H9 (cell line): ENCODE results near the gene GATD1. TPM values are rescaled to one million over a fixed set of nuclear protein-coding genes. Genes with fewer than 3 reads are reported as not detected.
A peak's percentile ranks its signal among the peaks of the same experiment; 100 is the strongest.

ENCODE experiments used
- DNase-seq: peaks from one replicate; pipeline ENCODE4 v3.0.0-alpha.2; 2017
- H2AFZ ChIP-seq: one replicate; pipeline ENCODE4 v1.6.1; 2013; ENCODE audit warnings: mild to moderate bottlenecking, low read length, control low read depth, moderate library complexity
- H2AK5ac ChIP-seq: 2 replicates; pipeline ENCODE4 v1.6.1; 2013; ENCODE audit warnings: low read length, control low read depth, mixed read lengths; ENCODE audit not compliant: insufficient read length
- H2BK120ac ChIP-seq: one replicate; pipeline ENCODE4 v1.6.1; 2013; ENCODE audit warnings: low read depth, mild to moderate bottlenecking, low read length, control low read depth, inconsistent platforms; ENCODE audit not compliant: poor library complexity, severe bottlenecking
- H2BK12ac ChIP-seq: 2 replicates; pipeline ENCODE4 v1.6.1; 2013; ENCODE audit warnings: low read length, control low read depth, mixed read lengths, low read depth; ENCODE audit not compliant: insufficient read length
- H2BK15ac ChIP-seq: 2 replicates; pipeline ENCODE4 v1.6.1; 2013; ENCODE audit warnings: low read depth, low read length, control low read depth
- H2BK20ac ChIP-seq: one replicate; pipeline ENCODE4 v1.6.1; 2013; ENCODE audit warnings: low read depth, mild to moderate bottlenecking, low read length, control low read depth, inconsistent platforms; ENCODE audit not compliant: poor library complexity, severe bottlenecking
- H2BK5ac ChIP-seq: 2 replicates; pipeline ENCODE4 v1.6.1; 2013; ENCODE audit warnings: low read length, control low read depth, mixed read lengths; ENCODE audit not compliant: insufficient read length
- H3K14ac ChIP-seq: 2 replicates; pipeline ENCODE4 v1.6.1; 2013; ENCODE audit warnings: low read length, control low read depth; ENCODE audit not compliant: insufficient read depth
- H3K18ac ChIP-seq: 2 replicates; pipeline ENCODE4 v1.6.1; 2013; ENCODE audit warnings: low read depth, mild to moderate bottlenecking, mixed read lengths, low read length, control low read depth; ENCODE audit not compliant: insufficient read length
- H3K23ac ChIP-seq: 2 replicates; pipeline ENCODE4 v1.6.1; 2013; ENCODE audit warnings: low read length, control low read depth, mixed read lengths, low read depth; ENCODE audit not compliant: insufficient read length
- H3K23me2 ChIP-seq: 2 replicates; pipeline ENCODE4 v1.6.1; 2013; ENCODE audit warnings: low read depth, mild to moderate bottlenecking, mixed read lengths, low read length, control low read depth; ENCODE audit not compliant: insufficient read length, poor library complexity, severe bottlenecking
- H3K27ac ChIP-seq: 2 replicates; pipeline ENCODE4 v1.5.1; 2013; ENCODE audit warnings: low read length, control low read depth, mixed read lengths, low read depth; ENCODE audit not compliant: insufficient read length
- H3K27me3 ChIP-seq: 2 replicates; pipeline ENCODE4 v1.6.1; 2013; ENCODE audit warnings: low read length, control low read depth, inconsistent platforms; ENCODE audit not compliant: insufficient read depth
- H3K4ac ChIP-seq: 2 replicates; pipeline ENCODE4 v1.6.1; 2013; ENCODE audit warnings: low read depth, mild to moderate bottlenecking, control low read depth, inconsistent platforms, low read length, moderate library complexity
- H3K4me1 ChIP-seq: 2 replicates; pipeline ENCODE4 v1.6.1; 2013; ENCODE audit warnings: low read length, control low read depth, inconsistent platforms; ENCODE audit not compliant: insufficient read depth
- H3K4me2 ChIP-seq: 2 replicates; pipeline ENCODE4 v1.6.1; 2013; ENCODE audit warnings: low read length, control low read depth, mixed read lengths; ENCODE audit not compliant: insufficient read length, insufficient read depth
- H3K56ac ChIP-seq: 2 replicates; pipeline ENCODE4 v1.6.1; 2013; ENCODE audit warnings: low read depth, mild to moderate bottlenecking, mixed read lengths, low read length, control low read depth; ENCODE audit not compliant: insufficient read length
- H3K79me1 ChIP-seq: 2 replicates; pipeline ENCODE4 v1.6.1; 2013; ENCODE audit warnings: low read depth, mild to moderate bottlenecking, moderate library complexity, low read length, control low read depth, inconsistent platforms; ENCODE audit not compliant: insufficient read depth, poor library complexity, severe bottlenecking
- H3K79me2 ChIP-seq: 2 replicates; pipeline ENCODE4 v1.6.1; 2013; ENCODE audit warnings: low read length, control low read depth, inconsistent platforms; ENCODE audit not compliant: insufficient read depth
- H3K9ac ChIP-seq: 2 replicates; pipeline ENCODE4 v1.6.1; 2013; ENCODE audit warnings: low read length, control low read depth, mixed read lengths; ENCODE audit not compliant: insufficient read length; ENCODE audit errors: extremely low read depth
- H3K9me3 ChIP-seq: one replicate; pipeline ENCODE4 v1.6.1; 2013; ENCODE audit warnings: low read depth, low read length, inconsistent platforms; ENCODE audit not compliant: control insufficient read depth
- H3T11ph ChIP-seq: one replicate; pipeline ENCODE4 v1.6.1; 2013; ENCODE audit warnings: mild to moderate bottlenecking, low read length, control low read depth, inconsistent platforms
- H4K20me1 ChIP-seq: one replicate; pipeline ENCODE4 v1.6.1; 2013; ENCODE audit not compliant: control insufficient read depth, insufficient read length, insufficient read depth
- H4K5ac ChIP-seq: 2 replicates; pipeline ENCODE4 v1.6.1; 2013; ENCODE audit warnings: low read depth, mild to moderate bottlenecking, mixed read lengths, low read length, control low read depth; ENCODE audit not compliant: insufficient read length
- H4K8ac ChIP-seq: replicated peaks from 2 replicates; pipeline ENCODE4 v1.6.1; 2013; ENCODE audit warnings: low read length, control low read depth, mixed read lengths, low read depth; ENCODE audit not compliant: insufficient read length
- H4K91ac ChIP-seq: 2 replicates; pipeline ENCODE4 v1.6.1; 2013; ENCODE audit warnings: low read depth, mild to moderate bottlenecking, moderate library complexity, mixed read lengths, low read length, control low read depth; ENCODE audit not compliant: insufficient read length
- H3K27ac Mint-ChIP-seq, 3 experiments: 2 replicates in 2 of 3; 3 replicates in 1 of 3; pipeline ENCODE4 v1.8.0; 2020 to 2021; ENCODE audit warnings: mixed read lengths in 3 of 3, mild to moderate bottlenecking in 1 of 3, moderate library complexity in 1 of 3
- H3K27me3 Mint-ChIP-seq: 2 replicates; pipeline ENCODE4 v1.8.0; 2021; ENCODE audit warnings: low read depth, mild to moderate bottlenecking, moderate library complexity, mixed read lengths
- H3K36me3 Mint-ChIP-seq, 3 experiments: 2 replicates in 2 of 3; 3 replicates in 1 of 3; pipeline ENCODE4 v1.8.0; 2020 to 2021; ENCODE audit warnings: low read depth in 3 of 3, mixed read lengths in 3 of 3; ENCODE audit not compliant: insufficient read depth in 1 of 3
- H3K4me1 Mint-ChIP-seq, 2 experiments: 2 replicates each; pipeline ENCODE4 v1.8.0; 2020; ENCODE audit warnings: mixed read lengths in 2 of 2
- H3K4me3 Mint-ChIP-seq, 2 experiments: 2 replicates in 1 of 2; 3 replicates in 1 of 2; pipeline ENCODE4 v1.8.0; 2020 to 2021; ENCODE audit warnings: mild to moderate bottlenecking in 2 of 2, mixed read lengths in 2 of 2, moderate library complexity in 1 of 2
- H3K9me3 Mint-ChIP-seq, 2 experiments: 2 replicates in 1 of 2; 3 replicates in 1 of 2; pipeline ENCODE4 v1.8.0; 2020; ENCODE audit warnings: mild to moderate bottlenecking in 2 of 2, mixed read lengths in 2 of 2, moderate library complexity in 1 of 2
- whole genome bisulfite sequencing: extraction: QIAGEN DNeasy Blood & Tissue Kit; methylation state at CpG from one replicate; pipeline ENCODE4 v1.1.7; 2013; ENCODE audit warnings: missing lambda C conversion rate, low lambda C conversion rate, mixed read lengths; ENCODE audit not compliant: insufficient read length; ENCODE audit errors: extremely low coverage; 5-methylcytosine and 5-hydroxymethylcytosine counted together
- total RNA-seq: library from RNA; stranded (reverse); gene quantifications from 2 replicates; pipeline ENCODE4 v1.2.1, GENCODE V29; 2021
- TF ChIP-seq, protein P1 (sequence below): fragments of 200-600 bp; sonication (generic); conservative IDR thresholded peaks from 3 replicates; pipeline ENCODE4 v1.8.0; 2021; ENCODE audit warnings: antibody characterized with exemption, mild to moderate bottlenecking

Gene GATD1
- total RNA-seq, 1 experiment from 2014 or later = 60.0 TPM

DNA sequence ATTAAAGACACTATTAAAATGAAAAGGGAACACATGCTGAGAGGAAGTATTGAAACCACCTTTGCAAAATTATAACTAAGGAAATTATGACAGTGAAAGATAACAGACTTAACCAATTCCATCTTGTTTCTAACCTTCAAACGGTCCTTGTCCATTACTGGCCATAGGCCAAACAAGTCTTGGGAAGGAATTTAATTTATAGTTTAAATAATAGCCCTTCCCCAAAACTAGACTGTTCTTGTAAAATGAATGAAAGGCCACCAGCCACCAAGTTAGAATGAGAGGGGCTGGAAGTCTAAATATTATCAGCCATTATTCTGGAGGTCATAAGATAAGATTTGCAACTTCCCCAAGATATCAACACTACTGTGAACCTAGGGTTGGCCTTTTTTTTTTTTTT lies 31.9 kb downstream of the GATD1 start:
- H3K9me3 ChIP-seq = no peaks in the 10 kb centered on the region
- no peak overlapping the region for H2BK12ac ChIP-seq
- no peak overlapping the region for H3K4ac ChIP-seq
- H3K23ac ChIP-seq = no peak overlapping the region
- H3K4me2 ChIP-seq = no peak overlapping the region
- H2BK15ac ChIP-seq = no peak overlapping the region
- H3K23me2 ChIP-seq = peaks cover 10% of the 10 kb centered on the region
- H2BK5ac ChIP-seq = no peak overlapping the region
- H3K79me1 ChIP-seq = peaks cover 8% of the 10 kb centered on the region
- Mint-ChIP-seq H3K27me3 (no peaks in the 10 kb centered on the region), H3K9me3 (no peaks in the 10 kb centered on the region), H3K27ac (peak overlapping the region in 2 of 3 experiments; percentile 69 to 85; a peak in 2 of 7 replicates), H3K4me3 (peak overlapping the region in 1 of 2 experiments; percentile 92; a peak in 3 of 5 replicates), H3K36me3 (peaks cover 4 to 6% (median 5%) of the 10 kb centered on the region in 3 experiments; a peak in 6 of 7 replicates), H3K4me1 (peaks cover 24 to 40% of the 10 kb centered on the region in 2 experiments)
- H2BK20ac ChIP-seq = no peak overlapping the region
- H4K20me1 ChIP-seq = no peaks in the 10 kb centered on the region
- no peak overlapping the region for H4K91ac ChIP-seq
- H3K27ac ChIP-seq = no peak overlapping the region
- no peak overlapping the region for H3T11ph ChIP-seq
- no peak for DNase-seq
- H4K5ac ChIP-seq = no peak overlapping the region
- H2AK5ac ChIP-seq = no peak overlapping the region
- peak overlapping the region; percentile 14 for H2BK120ac ChIP-seq
- no peak overlapping the region for H2AFZ ChIP-seq
- H3K27me3 ChIP-seq = no peaks in the 10 kb centered on the region
- H3K18ac ChIP-seq = no peak overlapping the region
- H3K56ac ChIP-seq = no peak overlapping the region
- peaks cover 27% of the 10 kb centered on the region for H3K79me2 ChIP-seq
- WGBS = no CpG with 5 or more reads among the region's 1 CpG
- H4K8ac ChIP-seq = no peak overlapping the region
- no peaks in the 10 kb centered on the region; the same call in 1 of the 2 replicates for H3K4me1 ChIP-seq
- no peak overlapping the region for H3K9ac ChIP-seq
- TF ChIP-seq, protein P1, sequence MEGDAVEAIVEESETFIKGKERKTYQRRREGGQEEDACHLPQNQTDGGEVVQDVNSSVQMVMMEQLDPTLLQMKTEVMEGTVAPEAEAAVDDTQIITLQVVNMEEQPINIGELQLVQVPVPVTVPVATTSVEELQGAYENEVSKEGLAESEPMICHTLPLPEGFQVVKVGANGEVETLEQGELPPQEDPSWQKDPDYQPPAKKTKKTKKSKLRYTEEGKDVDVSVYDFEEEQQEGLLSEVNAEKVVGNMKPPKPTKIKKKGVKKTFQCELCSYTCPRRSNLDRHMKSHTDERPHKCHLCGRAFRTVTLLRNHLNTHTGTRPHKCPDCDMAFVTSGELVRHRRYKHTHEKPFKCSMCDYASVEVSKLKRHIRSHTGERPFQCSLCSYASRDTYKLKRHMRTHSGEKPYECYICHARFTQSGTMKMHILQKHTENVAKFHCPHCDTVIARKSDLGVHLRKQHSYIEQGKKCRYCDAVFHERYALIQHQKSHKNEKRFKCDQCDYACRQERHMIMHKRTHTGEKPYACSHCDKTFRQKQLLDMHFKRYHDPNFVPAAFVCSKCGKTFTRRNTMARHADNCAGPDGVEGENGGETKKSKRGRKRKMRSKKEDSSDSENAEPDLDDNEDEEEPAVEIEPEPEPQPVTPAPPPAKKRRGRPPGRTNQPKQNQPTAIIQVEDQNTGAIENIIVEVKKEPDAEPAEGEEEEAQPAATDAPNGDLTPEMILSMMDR = no peak
- H3K14ac ChIP-seq = no peak overlapping the region
